NB4 (cell line): Measurements from ENCODE around the gene L1CAM.

Experiments
- DNase-seq: peaks from one replicate; pipeline ENCODE4 v3.0.0; 2010; ENCODE audit warnings: low read depth
- H3K4me3 ChIP-seq: one replicate; pipeline ENCODE4 v1.5.1; 2011; ENCODE audit warnings: mild to moderate bottlenecking, low read depth, low read length, moderate library complexity
- CTCF ChIP-seq: IDR thresholded peaks from one replicate; pipeline ENCODE4 v1.5.1; 2012; ENCODE audit warnings: low read depth, low read length
- MAX ChIP-seq: IDR thresholded peaks from 2 replicates; pipeline ENCODE4 v1.6.1; 2011; ENCODE audit warnings: low read depth, low read length
- MYC ChIP-seq: IDR thresholded peaks from 2 replicates; pipeline ENCODE4 v1.6.1; 2011; ENCODE audit warnings: low read depth, low read length
- POLR2A ChIP-seq: IDR thresholded peaks from 2 replicates; pipeline ENCODE4 v1.6.1; 2011; ENCODE audit warnings: mild to moderate bottlenecking; ENCODE audit not compliant: insufficient read length; ENCODE audit errors: extremely low read depth

Gene L1CAM

GRCh38 chrX:153812220-153812619 lies 73.8 kb downstream of the L1CAM start:
- TF ChIP-seq CTCF = no peak
- no peak for TF ChIP-seq MYC
- no peak for TF ChIP-seq POLR2A
- TF ChIP-seq MAX = no peak
- H3K4me3 ChIP-seq = no peak overlapping the region
- no peak for DNase-seq
